ENCODE results near the gene TIMM9. TPM values are rescaled to one million over a fixed set of nuclear protein-coding genes. Genes with fewer than 3 reads are reported as not detected.

Gene TIMM9, protein sequence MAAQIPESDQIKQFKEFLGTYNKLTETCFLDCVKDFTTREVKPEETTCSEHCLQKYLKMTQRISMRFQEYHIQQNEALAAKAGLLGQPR
- total RNA-seq: 10 to 100 TPM; 30.0 to 62.0 (median 36.5) TPM

DNA sequence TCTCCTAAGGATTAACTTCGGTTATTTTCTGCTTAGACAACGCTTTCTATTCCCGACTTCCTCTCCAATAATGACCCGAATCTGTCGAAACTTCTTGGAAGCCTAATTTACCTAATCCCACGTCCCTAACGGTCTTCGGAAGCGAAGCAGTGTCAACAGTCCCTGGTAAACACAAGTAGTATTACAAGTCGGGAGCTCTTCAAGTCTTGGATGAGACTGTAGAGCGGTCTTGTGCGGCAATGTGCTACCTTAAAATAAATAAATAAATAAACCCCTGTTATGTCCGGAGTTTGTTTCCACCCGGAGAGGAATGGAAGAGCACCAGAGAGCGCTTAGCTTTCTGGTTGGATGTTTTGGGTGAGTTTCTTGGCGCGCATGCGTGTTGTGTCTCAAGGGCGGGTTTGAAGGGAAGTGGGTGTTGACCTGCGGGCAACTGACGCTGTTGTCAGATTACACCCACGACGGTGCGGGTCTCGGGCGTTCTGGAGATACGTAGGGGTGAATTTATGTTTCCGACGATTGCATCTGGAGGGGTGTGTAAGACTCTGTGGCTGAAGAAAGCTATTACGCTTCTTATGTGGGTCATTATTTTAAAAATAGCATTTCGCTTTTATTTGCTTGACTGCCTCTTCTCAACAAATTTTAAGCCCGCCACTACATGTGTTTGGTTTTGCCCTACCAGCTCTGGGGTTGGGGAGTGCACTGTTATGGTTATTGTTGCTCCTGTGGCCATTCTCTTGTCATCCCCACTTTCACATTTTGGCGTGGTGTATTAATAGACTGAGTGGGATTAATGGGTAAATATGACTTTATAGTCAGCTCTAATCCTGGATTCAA, at the start of gene TIMM9, which contains the start of gene KIAA0586:
Gene TIMM9, minus strand, starts transcription at position 251 of the 837 bp plus-strand sequence. CDS start 15,586 bp downstream, outside the sequence.
Gene KIAA0586, plus strand, starts transcription at position 439 of the 837 bp plus-strand sequence. CDS start 546 bp downstream, outside the sequence.
- WGBS, 2 donors: 0 to 1% methylated on average over 33 of the region's 33 CpGs
- TF ChIP-seq, protein P1, sequence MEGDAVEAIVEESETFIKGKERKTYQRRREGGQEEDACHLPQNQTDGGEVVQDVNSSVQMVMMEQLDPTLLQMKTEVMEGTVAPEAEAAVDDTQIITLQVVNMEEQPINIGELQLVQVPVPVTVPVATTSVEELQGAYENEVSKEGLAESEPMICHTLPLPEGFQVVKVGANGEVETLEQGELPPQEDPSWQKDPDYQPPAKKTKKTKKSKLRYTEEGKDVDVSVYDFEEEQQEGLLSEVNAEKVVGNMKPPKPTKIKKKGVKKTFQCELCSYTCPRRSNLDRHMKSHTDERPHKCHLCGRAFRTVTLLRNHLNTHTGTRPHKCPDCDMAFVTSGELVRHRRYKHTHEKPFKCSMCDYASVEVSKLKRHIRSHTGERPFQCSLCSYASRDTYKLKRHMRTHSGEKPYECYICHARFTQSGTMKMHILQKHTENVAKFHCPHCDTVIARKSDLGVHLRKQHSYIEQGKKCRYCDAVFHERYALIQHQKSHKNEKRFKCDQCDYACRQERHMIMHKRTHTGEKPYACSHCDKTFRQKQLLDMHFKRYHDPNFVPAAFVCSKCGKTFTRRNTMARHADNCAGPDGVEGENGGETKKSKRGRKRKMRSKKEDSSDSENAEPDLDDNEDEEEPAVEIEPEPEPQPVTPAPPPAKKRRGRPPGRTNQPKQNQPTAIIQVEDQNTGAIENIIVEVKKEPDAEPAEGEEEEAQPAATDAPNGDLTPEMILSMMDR (IDR thresholded peaks at IDR 0.05): no peak
- TF ChIP-seq POLR2A (IDR thresholded peaks at IDR 0.05): peak in 1 of 2 donors; percentile 4
- intact Hi-C loops (cut with DNase I; ENCODE audit: low total_unique reads): no loop called here
- DNase-seq (ENCODE audit: low spot score in 2 of 2): peak; percentile 97 to 99
- peak within 1 kb of the TSS; percentile 85 for H3K4me3 ChIP-seq (ENCODE audit: low read depth, poor library complexity, severe bottlenecking)

DNA sequence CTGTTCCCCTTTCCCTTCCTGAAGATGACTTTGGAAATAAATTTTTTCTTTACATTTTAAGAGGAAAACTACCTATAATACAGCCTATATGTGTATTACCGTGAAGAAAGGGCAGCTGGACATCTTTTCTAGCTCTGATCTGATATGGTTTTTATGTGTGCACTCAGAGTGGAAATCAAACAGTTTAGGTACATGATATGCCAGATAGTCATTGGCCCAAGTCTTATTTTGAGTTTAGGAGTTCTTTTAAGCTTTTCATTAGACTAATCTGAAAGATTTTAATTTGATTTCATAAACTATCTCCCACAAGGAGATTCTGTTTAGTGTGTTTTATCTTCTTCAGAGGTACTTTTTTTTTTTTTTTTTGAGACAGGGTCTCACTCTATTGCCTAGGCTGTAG, 49.0 kb upstream of the TIMM9 start:
- no peak overlapping the region for H3K4me3 ChIP-seq (ENCODE audit: low read depth, poor library complexity, severe bottlenecking)
- intact Hi-C loops (cut with DNase I; ENCODE audit: low total_unique reads): no loop called here
- TF ChIP-seq POLR2A (IDR thresholded peaks at IDR 0.05): no peak
- TF ChIP-seq, protein P1 (IDR thresholded peaks at IDR 0.05): no peak
- DNase-seq (ENCODE audit: low spot score in 2 of 2): no peak
- WGBS, 2 donors: 97 to 100% methylated on average over 1 of the region's 1 CpG

DNA sequence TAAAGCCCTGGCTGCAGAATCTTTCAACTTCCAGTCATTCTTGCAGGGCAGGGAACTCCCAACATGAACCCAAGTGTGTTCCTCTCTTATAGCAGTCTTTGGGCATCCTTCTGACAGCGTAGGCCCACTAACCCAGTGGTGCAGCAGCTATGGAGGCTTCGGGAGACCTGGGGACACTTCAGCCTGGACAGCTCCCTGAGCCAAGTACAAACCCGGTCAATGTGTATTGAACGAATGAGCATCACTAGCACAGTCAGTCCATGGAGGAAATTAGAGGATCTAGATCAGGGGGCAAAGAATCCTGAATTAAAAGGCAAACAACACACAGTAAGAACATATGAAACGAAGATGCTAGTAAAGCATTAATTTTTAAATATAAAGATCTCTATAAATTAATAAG, 42.0 kb upstream of the TIMM9 start:
- H3K4me3 ChIP-seq (ENCODE audit: low read depth, poor library complexity, severe bottlenecking): no peak overlapping the region
- 90 to 98% methylated on average over 5 of the region's 5 CpGs for WGBS, 2 donors
- no peak for DNase-seq (ENCODE audit: low spot score in 2 of 2)
- intact Hi-C loops (cut with DNase I; ENCODE audit: low total_unique reads): no loop called here
- no peak for TF ChIP-seq POLR2A (IDR thresholded peaks at IDR 0.05)
- TF ChIP-seq, protein P1 (IDR thresholded peaks at IDR 0.05): no peak

DNA sequence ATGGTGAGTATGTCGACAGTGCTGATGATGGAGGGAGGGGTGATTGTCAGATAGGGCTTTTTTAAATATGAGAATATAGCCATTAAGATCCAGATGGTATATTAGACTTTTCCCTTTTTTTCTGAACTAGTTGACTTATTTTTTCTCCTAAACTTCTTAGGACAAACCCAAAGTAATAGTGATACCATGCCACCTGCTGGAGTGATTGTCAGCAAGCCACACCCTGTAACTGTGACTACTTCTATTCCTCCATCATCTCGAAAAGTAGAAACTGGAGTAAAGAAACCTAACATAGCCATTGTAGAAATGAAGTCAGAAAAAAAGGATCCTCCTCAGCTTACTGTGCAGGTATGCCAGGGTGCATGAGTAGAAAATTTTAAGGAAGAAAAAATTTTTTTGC, 40.2 kb upstream of the TIMM9 start:
- 94 to 97% methylated on average over 2 of the region's 2 CpGs for WGBS, 2 donors
- DNase-seq (ENCODE audit: low spot score in 2 of 2): no peak
- intact Hi-C loops (cut with DNase I; ENCODE audit: low total_unique reads): no loop called here
- H3K4me3 ChIP-seq (ENCODE audit: low read depth, poor library complexity, severe bottlenecking): no peak overlapping the region
- no peak for TF ChIP-seq POLR2A (IDR thresholded peaks at IDR 0.05)
- TF ChIP-seq, protein P1 (IDR thresholded peaks at IDR 0.05): no peak

DNA sequence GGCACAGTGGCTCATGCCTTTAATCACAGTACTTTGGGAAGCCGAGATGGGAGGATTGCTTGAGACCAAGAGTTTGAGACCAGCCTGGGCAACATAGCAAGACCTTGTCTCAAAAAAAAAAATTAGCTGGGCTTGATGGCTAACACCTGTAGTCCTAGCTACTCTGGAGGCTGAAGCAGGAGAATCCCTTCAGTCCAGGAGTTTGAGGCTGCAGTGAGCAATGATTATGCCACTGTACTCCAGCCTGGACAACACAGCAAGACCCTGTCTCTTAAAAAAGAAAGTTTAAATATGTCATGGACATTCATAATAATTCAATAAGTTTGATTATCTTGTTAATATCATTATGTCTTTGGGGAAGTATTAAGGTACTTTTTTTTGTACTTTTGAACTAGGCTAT, 39.1 kb upstream of the TIMM9 start:
- no peak for DNase-seq (ENCODE audit: low spot score in 2 of 2)
- 94 to 97% methylated on average over 1 of the region's 1 CpG for WGBS, 2 donors
- TF ChIP-seq, protein P1 (IDR thresholded peaks at IDR 0.05): no peak
- no peak for TF ChIP-seq POLR2A (IDR thresholded peaks at IDR 0.05)
- intact Hi-C loops (cut with DNase I; ENCODE audit: low total_unique reads): no loop called here
- H3K4me3 ChIP-seq (ENCODE audit: low read depth, poor library complexity, severe bottlenecking): no peak overlapping the region

Data from lower leg skin (tissue), 4 donors.